ENCODE data around the gene ILK. TPM values are rescaled to one million over a fixed set of nuclear protein-coding genes. Genes with fewer than 3 reads are reported as not detected.

The ILK gene
- total RNA-seq, 1 donor from 2014 or later: 209 TPM

DNA sequence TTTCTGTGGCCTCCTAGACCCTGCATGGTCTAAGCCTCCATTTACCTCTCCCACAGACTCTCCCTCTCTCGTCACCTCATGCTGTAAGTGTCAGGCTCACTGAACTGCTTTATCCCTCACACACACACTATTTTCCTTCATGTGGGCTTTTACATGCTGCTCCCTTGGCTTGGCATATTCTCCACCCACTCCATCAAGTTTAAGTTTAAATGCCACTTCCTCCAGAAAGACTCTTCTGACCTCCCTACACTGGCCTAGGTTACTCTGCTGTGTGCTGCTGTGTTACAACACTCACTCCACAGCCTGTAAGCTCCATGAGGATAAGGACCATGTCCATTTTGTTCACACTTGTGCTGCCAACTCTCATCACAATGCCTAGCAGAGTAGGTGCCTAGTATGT, 49.5 kb downstream of the ILK start:
- peaks cover 4% of the 10 kb centered on the region for H3K4me1 ChIP-seq (ENCODE audit: insufficient read depth, low read length)
- no peak overlapping the region for H2AFZ ChIP-seq (ENCODE audit: low read depth, low read length)
- DNase-seq (ENCODE audit: low read depth): no peak
- H3K27me3 ChIP-seq (ENCODE audit: insufficient read depth, low read length): peaks cover 43% of the 10 kb centered on the region
- H3K27ac Mint-ChIP-seq (ENCODE audit: unreplicated experiment): no peak overlapping the region
- no peak overlapping the region for H3K4me2 ChIP-seq (ENCODE audit: low read length)
- no peak overlapping the region for H3K4me3 Mint-ChIP-seq (ENCODE audit: unreplicated experiment)
- no peaks in the 10 kb centered on the region for H3K9me3 ChIP-seq (ENCODE audit: insufficient read depth, low read depth, low read length)
- H3K4me1 Mint-ChIP-seq (ENCODE audit: low read depth, unreplicated experiment): no peaks in the 10 kb centered on the region
- no peaks in the 10 kb centered on the region for H3K36me3 ChIP-seq (ENCODE audit: insufficient read depth, low read length)
- FAIRE-seq: no peak
- H3K27ac ChIP-seq (ENCODE audit: low read depth, low read length): no peak overlapping the region
- H3K27me3 Mint-ChIP-seq (ENCODE audit: low read depth, unreplicated experiment): peaks cover 8% of the 10 kb centered on the region
- H3K36me3 Mint-ChIP-seq (ENCODE audit: low read depth, unreplicated experiment): no peaks in the 10 kb centered on the region
- no peak overlapping the region for H3K9ac ChIP-seq (ENCODE audit: low read length)
- no peak overlapping the region for H3K4me3 ChIP-seq (ENCODE audit: insufficient read depth, low read depth, low read length)
- H3K9me3 Mint-ChIP-seq (ENCODE audit: unreplicated experiment): no peaks in the 10 kb centered on the region
- no peak for TF ChIP-seq EZH2 (IDR thresholded peaks at IDR 0.05; ENCODE audit: insufficient read depth, low read length)
- TF ChIP-seq, protein P1, sequence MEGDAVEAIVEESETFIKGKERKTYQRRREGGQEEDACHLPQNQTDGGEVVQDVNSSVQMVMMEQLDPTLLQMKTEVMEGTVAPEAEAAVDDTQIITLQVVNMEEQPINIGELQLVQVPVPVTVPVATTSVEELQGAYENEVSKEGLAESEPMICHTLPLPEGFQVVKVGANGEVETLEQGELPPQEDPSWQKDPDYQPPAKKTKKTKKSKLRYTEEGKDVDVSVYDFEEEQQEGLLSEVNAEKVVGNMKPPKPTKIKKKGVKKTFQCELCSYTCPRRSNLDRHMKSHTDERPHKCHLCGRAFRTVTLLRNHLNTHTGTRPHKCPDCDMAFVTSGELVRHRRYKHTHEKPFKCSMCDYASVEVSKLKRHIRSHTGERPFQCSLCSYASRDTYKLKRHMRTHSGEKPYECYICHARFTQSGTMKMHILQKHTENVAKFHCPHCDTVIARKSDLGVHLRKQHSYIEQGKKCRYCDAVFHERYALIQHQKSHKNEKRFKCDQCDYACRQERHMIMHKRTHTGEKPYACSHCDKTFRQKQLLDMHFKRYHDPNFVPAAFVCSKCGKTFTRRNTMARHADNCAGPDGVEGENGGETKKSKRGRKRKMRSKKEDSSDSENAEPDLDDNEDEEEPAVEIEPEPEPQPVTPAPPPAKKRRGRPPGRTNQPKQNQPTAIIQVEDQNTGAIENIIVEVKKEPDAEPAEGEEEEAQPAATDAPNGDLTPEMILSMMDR (IDR thresholded peaks at IDR 0.05; ENCODE audit: insufficient read depth, low read depth, low read length): no peak
- H4K20me1 ChIP-seq (ENCODE audit: insufficient read depth, low read length): peaks cover 16% of the 10 kb centered on the region
- H3K79me2 ChIP-seq (ENCODE audit: insufficient read depth, low read length): no peaks in the 10 kb centered on the region

DNA sequence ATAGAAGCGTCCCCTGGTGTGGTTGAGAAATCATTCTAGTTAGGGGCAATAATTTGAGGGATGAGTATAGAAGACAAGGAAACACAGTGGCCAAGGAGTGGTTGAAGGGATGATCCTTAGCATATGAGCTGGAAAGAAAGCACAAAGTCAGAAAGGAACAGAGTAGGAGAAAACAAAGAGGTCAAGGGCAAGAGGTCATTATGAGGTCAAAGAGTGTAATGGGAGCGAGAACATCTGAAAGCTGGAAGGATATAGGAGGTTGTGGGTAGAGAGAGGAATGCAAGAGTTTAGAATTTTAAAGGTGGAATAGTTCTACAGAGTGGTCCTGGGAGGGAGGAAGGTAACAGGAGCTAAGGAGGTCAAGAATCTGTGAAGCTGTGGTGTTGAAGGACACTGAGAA, 50.1 kb downstream of the ILK start:
- Histone ChIP-seq H3K79me2 (ENCODE audit: insufficient read depth, low read length) (no peaks in the 10 kb centered on the region), H3K9ac (ENCODE audit: low read length) (no peak overlapping the region), H2AFZ (ENCODE audit: low read depth, low read length) (no peak overlapping the region), H3K27me3 (ENCODE audit: insufficient read depth, low read length) (peaks cover 43% of the 10 kb centered on the region), H3K4me3 (ENCODE audit: insufficient read depth, low read depth, low read length) (no peak overlapping the region), H3K4me1 (ENCODE audit: insufficient read depth, low read length) (peaks cover 4% of the 10 kb centered on the region), H3K9me3 (ENCODE audit: insufficient read depth, low read depth, low read length) (no peaks in the 10 kb centered on the region), H3K27ac (ENCODE audit: low read depth, low read length) (no peak overlapping the region), H3K36me3 (ENCODE audit: insufficient read depth, low read length) (no peaks in the 10 kb centered on the region), H3K4me2 (ENCODE audit: low read length) (no peak overlapping the region), H4K20me1 (ENCODE audit: insufficient read depth, low read length) (peaks cover 16% of the 10 kb centered on the region)
- Mint-ChIP-seq H3K9me3 (ENCODE audit: unreplicated experiment) (no peaks in the 10 kb centered on the region), H3K4me1 (ENCODE audit: low read depth, unreplicated experiment) (no peaks in the 10 kb centered on the region), H3K27ac (ENCODE audit: unreplicated experiment) (no peak overlapping the region), H3K36me3 (ENCODE audit: low read depth, unreplicated experiment) (no peaks in the 10 kb centered on the region), H3K27me3 (ENCODE audit: low read depth, unreplicated experiment) (peaks cover 8% of the 10 kb centered on the region), H3K4me3 (ENCODE audit: unreplicated experiment) (no peak overlapping the region)
- no peak for DNase-seq (ENCODE audit: low read depth)
- FAIRE-seq: no peak
- no peak for TF ChIP-seq EZH2 (IDR thresholded peaks at IDR 0.05; ENCODE audit: insufficient read depth, low read length)
- TF ChIP-seq, protein P1 (IDR thresholded peaks at IDR 0.05; ENCODE audit: insufficient read depth, low read depth, low read length): no peak

DNA sequence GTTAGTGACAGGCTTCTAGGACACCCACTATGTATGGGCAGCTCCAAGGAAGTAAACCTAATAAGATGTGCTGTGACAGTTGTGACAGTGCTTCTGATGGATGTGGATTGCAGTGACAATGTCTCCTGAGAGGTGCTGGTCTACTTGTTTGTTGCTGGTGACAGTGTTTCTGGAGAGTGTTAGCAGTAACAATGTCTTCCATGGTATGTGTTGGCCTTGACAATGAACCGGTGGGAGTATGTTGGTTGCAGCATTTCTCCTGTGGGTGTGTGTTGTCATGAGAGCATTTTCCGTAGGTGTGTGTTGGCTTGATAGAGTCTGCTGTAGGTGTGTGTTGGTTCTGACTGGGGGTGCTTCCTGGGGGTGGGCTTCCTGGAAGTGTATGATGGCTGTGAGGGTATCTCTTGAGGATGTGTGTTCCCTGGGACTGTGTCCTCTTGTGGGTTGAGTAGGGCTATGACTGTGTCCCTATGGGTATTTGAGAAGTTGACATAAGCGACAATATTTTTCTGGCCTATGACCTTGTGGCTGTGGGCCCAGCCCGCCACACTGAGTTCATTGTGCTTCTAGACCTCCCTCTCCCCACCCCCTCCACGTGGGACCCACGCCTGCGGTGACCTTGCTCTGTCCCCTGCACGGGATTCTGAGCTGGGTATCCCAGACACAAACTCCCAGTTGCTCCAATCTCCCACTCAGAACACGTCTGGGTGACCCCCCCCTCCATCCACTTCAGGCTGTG, 50.9 kb downstream of the ILK start:
- Histone ChIP-seq H3K79me2 (ENCODE audit: insufficient read depth, low read length) (no peaks in the 10 kb centered on the region), H3K9me3 (ENCODE audit: insufficient read depth, low read depth, low read length) (no peaks in the 10 kb centered on the region), H4K20me1 (ENCODE audit: insufficient read depth, low read length) (peaks cover 16% of the 10 kb centered on the region), H3K4me3 (ENCODE audit: insufficient read depth, low read depth, low read length) (peak overlapping the region; percentile 53), H3K4me1 (ENCODE audit: insufficient read depth, low read length) (peaks cover 4% of the 10 kb centered on the region), H3K36me3 (ENCODE audit: insufficient read depth, low read length) (no peaks in the 10 kb centered on the region), H3K27me3 (ENCODE audit: insufficient read depth, low read length) (peaks cover 37% of the 10 kb centered on the region), H3K9ac (ENCODE audit: low read length) (peak overlapping the region; percentile 58), H3K27ac (ENCODE audit: low read depth, low read length) (no peak overlapping the region), H3K4me2 (ENCODE audit: low read length) (peak overlapping the region; percentile 87), H2AFZ (ENCODE audit: low read depth, low read length) (peak overlapping the region; percentile 91)
- H3K27me3 Mint-ChIP-seq (ENCODE audit: low read depth, unreplicated experiment): peaks cover 8% of the 10 kb centered on the region
- no peak overlapping the region for H3K4me3 Mint-ChIP-seq (ENCODE audit: unreplicated experiment)
- no peak for TF ChIP-seq EZH2 (IDR thresholded peaks at IDR 0.05; ENCODE audit: insufficient read depth, low read length)
- TF ChIP-seq, protein P1 (IDR thresholded peaks at IDR 0.05; ENCODE audit: insufficient read depth, low read depth, low read length): no peak
- no peaks in the 10 kb centered on the region for H3K36me3 Mint-ChIP-seq (ENCODE audit: low read depth, unreplicated experiment)
- no peaks in the 10 kb centered on the region for H3K9me3 Mint-ChIP-seq (ENCODE audit: unreplicated experiment)
- no peak for DNase-seq (ENCODE audit: low read depth)
- H3K27ac Mint-ChIP-seq (ENCODE audit: unreplicated experiment): no peak overlapping the region
- no peak for FAIRE-seq
- H3K4me1 Mint-ChIP-seq (ENCODE audit: low read depth, unreplicated experiment): no peaks in the 10 kb centered on the region
